C4-2B (cell line): Measurements from ENCODE around the gene B3GALT6.

ENCODE experiments used
- H3K27ac ChIP-seq: fragments of 450-650 bp; 2 replicates; pipeline ENCODE4 v1.5.1; 2017
- CTCF ChIP-seq: fragments of 450-650 bp; conservative IDR thresholded peaks from 2 replicates; pipeline ENCODE4 v1.5.1; 2017; ENCODE audit warnings: mild to moderate bottlenecking
- ZFX ChIP-seq: fragments of 450-650 bp; IDR thresholded peaks from 2 replicates; pipeline ENCODE4 v1.6.1; 2017

B3GALT6 gene

GRCh38 chr1:1264868-1265272, 32.8 kb downstream of the B3GALT6 start:
- no peak overlapping the region for H3K27ac ChIP-seq
- TF ChIP-seq ZFX = no peak
- no peak for TF ChIP-seq CTCF

- TF ChIP-seq ZFX (no peak), CTCF (no peak)
- H3K27ac ChIP-seq = no peak overlapping the region
These were observed 35.6 kb downstream of the B3GALT6 start for GRCh38 chr1:1267488-1268283.

- no peak overlapping the region for H3K27ac ChIP-seq
- no peak for TF ChIP-seq CTCF
These were observed 36.2 kb downstream of the B3GALT6 start for GRCh38 chr1:1268284-1268682.

GRCh38 chr1:1270813-1271212, 38.8 kb downstream of the B3GALT6 start:
- TF ChIP-seq ZFX = no peak
- no peak for TF ChIP-seq CTCF
- H3K27ac ChIP-seq = no peak overlapping the region

GRCh38 chr1:1272341-1273208, 40.5 kb downstream of the B3GALT6 start:
- peak overlapping the region; percentile 95 for H3K27ac ChIP-seq
- TF ChIP-seq ZFX (no peak), CTCF (no peak)

GRCh38 chr1:1273209-1273511, 41.1 kb downstream of the B3GALT6 start:
- peak overlapping the region; percentile 95 for H3K27ac ChIP-seq
- TF ChIP-seq CTCF = no peak
- no peak for TF ChIP-seq ZFX
